ENCODE data around the gene CAND2. TPM values are rescaled to one million over a fixed set of nuclear protein-coding genes. Genes with fewer than 3 reads are reported as not detected.

CAND2 gene
- total and polyA plus RNA-seq, 9 donors = 3.5 to 25.1 (median 16.6) TPM

DNA sequence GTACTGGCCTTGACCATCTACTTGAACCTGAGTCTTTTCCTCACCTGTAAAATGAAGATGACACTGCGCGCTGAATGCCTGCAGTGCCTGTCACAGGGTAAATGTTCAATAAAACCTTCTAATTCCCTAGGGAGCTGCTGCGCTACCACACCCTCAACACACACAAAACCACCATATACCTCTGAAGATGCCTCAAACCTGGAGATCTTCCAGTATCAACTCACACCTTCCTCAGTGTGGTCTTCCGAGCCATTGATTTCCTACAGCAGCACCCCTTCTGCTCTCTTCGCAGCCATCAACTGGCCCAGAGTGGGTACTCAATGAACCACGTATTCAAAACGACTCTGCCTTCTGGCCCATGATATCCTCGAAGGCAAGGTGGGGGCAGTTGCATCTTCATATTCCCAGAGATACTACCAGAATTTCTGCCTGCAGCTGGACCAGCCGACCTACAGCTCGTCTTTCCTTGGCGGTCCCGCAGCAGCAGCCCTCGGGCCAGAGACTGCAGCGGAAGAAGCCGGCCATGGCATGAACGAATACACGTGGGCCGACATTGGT lies 44.2 kb downstream of the CAND2 start:
- Histone ChIP-seq H3K4me3 (peak overlapping the region; percentile 71), H3K36me3 (no peaks in the 10 kb centered on the region), H3K4me1 (ENCODE audit: insufficient read depth) (peaks cover 3% of the 10 kb centered on the region), H3K9me3 (no peaks in the 10 kb centered on the region), H3K27ac (peak overlapping the region; percentile 77 to 89), H3K27me3 (no peaks in the 10 kb centered on the region)
- no peak for TF ChIP-seq POLR2A (IDR thresholded peaks at IDR 0.05)
- no peak for TF ChIP-seq EP300 (IDR thresholded peaks at IDR 0.05)
- TF ChIP-seq, protein P1, sequence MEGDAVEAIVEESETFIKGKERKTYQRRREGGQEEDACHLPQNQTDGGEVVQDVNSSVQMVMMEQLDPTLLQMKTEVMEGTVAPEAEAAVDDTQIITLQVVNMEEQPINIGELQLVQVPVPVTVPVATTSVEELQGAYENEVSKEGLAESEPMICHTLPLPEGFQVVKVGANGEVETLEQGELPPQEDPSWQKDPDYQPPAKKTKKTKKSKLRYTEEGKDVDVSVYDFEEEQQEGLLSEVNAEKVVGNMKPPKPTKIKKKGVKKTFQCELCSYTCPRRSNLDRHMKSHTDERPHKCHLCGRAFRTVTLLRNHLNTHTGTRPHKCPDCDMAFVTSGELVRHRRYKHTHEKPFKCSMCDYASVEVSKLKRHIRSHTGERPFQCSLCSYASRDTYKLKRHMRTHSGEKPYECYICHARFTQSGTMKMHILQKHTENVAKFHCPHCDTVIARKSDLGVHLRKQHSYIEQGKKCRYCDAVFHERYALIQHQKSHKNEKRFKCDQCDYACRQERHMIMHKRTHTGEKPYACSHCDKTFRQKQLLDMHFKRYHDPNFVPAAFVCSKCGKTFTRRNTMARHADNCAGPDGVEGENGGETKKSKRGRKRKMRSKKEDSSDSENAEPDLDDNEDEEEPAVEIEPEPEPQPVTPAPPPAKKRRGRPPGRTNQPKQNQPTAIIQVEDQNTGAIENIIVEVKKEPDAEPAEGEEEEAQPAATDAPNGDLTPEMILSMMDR (IDR thresholded peaks at IDR 0.05) = no peak
- 2 to 3% (median 2%) methylated on average over 18 of the region's 18 CpGs for WGBS, 3 donors
- peak in 1 of 5 donors; percentile 39 for DNase-seq
- intact Hi-C loops (cut with DNase I) = no loop called here

DNA sequence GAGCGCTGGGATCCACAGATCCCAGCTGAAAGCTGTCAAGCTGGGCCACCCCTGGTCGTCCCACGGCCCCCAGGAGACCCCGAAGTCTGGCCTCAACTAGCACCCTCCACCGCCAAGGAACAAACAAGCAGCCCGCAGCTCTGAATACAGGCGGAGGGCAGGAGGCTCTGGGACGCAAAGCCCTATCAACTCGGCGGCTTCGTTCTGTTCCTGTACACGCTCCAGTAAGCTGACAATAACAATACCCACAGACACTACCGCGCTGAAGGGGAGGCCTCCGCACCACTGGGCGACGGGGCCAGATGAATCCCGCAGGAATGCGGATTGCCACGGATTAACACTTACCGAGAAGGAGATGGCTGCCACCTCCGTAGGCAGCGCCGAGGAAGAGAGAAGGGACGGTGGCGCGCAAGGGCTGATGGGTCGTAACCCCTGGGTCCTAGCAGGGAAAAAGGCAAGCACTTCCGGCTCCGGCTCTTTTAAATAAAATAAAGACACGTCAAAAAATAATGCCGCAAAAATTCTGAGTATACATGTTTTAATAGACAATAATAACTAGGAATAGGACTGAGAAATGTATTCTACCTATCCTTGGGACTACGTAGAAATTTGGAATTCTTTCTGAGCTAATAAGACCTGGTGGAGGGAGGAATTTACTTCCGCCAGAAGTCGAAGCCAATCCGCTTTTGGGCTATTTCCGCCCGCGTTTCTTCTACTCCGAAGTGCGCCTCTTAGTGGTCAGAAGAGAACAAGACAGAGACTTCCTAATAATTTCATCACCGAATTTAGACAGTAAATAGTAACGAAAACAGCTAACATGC lies 44.9 kb downstream of the CAND2 start, which contains the start of gene RPL32:
RPL32 (minus strand) TSS at position 417 of the 821 bp plus-strand sequence. CDS start 1,328 bp downstream, outside the sequence.
- intact Hi-C loops (cut with DNase I) = no loop called here
- Histone ChIP-seq H3K4me3 (peak within 1 kb of the TSS; percentile 71), H3K27ac (peak within 1 kb of the TSS; percentile 77 to 89), H3K4me1 (ENCODE audit: insufficient read depth) (peaks cover 3% of the 10 kb centered on the region), H3K36me3 (no peaks in the 10 kb centered on the region), H3K27me3 (no peaks in the 10 kb centered on the region), H3K9me3 (no peaks in the 10 kb centered on the region)
- 0 to 1% (median 1%) methylated on average over 42 to 43 of the region's 43 CpGs for WGBS, 3 donors
- DNase-seq = peak; percentile 84 to 91 (median 87)
- TF ChIP-seq POLR2A (IDR thresholded peaks at IDR 0.05) = peak; percentile 85
- TF ChIP-seq, protein P1 (IDR thresholded peaks at IDR 0.05) = peak; percentile 72 to 83 (median 81)
- no peak for TF ChIP-seq EP300 (IDR thresholded peaks at IDR 0.05)

DNA sequence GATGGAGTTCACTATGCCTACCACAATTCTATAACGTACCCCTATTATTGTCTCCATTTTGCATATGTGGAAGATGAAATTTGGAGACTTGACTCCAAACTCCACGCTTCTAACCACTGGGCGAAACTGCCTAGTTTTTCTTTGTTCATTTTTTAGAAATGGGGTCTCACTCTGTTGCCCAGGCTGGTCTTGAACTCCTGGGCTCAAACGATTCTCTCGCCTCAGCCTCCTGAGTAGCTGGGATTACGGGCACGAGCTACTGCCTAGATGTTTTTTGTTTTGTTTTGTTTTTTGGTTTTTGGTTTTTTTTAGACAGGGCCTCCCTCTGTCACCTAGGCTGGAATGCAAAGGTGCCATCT lies 45.5 kb downstream of the CAND2 start:
- peaks cover 3% of the 10 kb centered on the region for H3K4me1 ChIP-seq (ENCODE audit: insufficient read depth)
- no peak overlapping the region for H3K27ac ChIP-seq
- H3K4me3 ChIP-seq = no peak overlapping the region
- no peak for DNase-seq
- no peak for TF ChIP-seq EP300 (IDR thresholded peaks at IDR 0.05)
- TF ChIP-seq, protein P1 (IDR thresholded peaks at IDR 0.05) = no peak
- no peak for TF ChIP-seq POLR2A (IDR thresholded peaks at IDR 0.05)
- H3K36me3 ChIP-seq = no peaks in the 10 kb centered on the region
- no peaks in the 10 kb centered on the region for H3K9me3 ChIP-seq
- 31 to 41% (median 40%) methylated on average over 7 of the region's 7 CpGs for WGBS, 3 donors
- no peaks in the 10 kb centered on the region for H3K27me3 ChIP-seq
- intact Hi-C loops (cut with DNase I) = no loop called here

DNA sequence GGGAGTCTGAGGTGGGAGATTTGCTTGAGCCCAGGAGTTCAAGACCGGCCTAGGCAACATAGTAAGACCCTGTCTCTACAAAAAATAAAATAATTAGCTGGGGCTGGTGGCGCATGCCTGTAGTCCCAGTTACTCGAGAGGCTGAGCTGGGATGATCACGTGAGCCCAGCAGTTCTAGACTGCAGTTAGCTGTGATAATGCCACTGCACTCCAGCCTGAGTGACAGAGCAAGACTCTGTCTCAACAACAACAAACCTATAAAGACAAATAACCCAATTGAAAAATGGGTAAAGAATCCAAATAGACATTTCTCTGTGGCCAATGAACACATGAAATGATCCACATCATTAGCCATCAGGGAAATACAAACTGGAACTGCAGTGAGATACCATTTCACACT lies 46.0 kb downstream of the CAND2 start:
- intact Hi-C loops (cut with DNase I) = no loop called here
- no peaks in the 10 kb centered on the region for H3K27me3 ChIP-seq
- no peak overlapping the region for H3K4me3 ChIP-seq
- H3K27ac ChIP-seq = no peak overlapping the region
- DNase-seq = no peak
- H3K36me3 ChIP-seq = no peaks in the 10 kb centered on the region
- TF ChIP-seq EP300 (IDR thresholded peaks at IDR 0.05) (no peak), POLR2A (IDR thresholded peaks at IDR 0.05) (no peak)
- TF ChIP-seq, protein P1 (IDR thresholded peaks at IDR 0.05) = no peak
- WGBS, 3 donors = 92 to 94% (median 93%) methylated on average over 4 of the region's 4 CpGs
- no peaks in the 10 kb centered on the region for H3K9me3 ChIP-seq
- H3K4me1 ChIP-seq (ENCODE audit: insufficient read depth) = peaks cover 3% of the 10 kb centered on the region
